Measurements from ENCODE around the gene BUD31.

- TF ChIP-seq CTCF (IDR thresholded peaks at IDR 0.05) (no peak), POLR2A (IDR thresholded peaks at IDR 0.05) (no peak)
Measured at GRCh38 chr7:99387912-99388311, 20.9 kb upstream of the BUD31 start.
